CD14-positive monocyte (primary cell): ENCODE measurements around the gene PLK3. TPM values are rescaled to one million over a fixed set of nuclear protein-coding genes. Genes with fewer than 3 reads are reported as not detected.

ENCODE experiments used
- DNase-seq, 3 donors: peaks; one replicate each; pipeline ENCODE4 v3.0.0-alpha.2; 2011 to 2022
- H2AFZ ChIP-seq: 2 replicates; pipeline ENCODE4 v1.6.0; 2012; ENCODE audit warnings: mild to moderate bottlenecking, low read depth, low read length, inconsistent platforms; ENCODE audit not compliant: insufficient read depth, poor library complexity, severe bottlenecking
- H3K27ac ChIP-seq, 2 donors: 1 replicate in 1 of 2; 2 replicates in 1 of 2; pipeline ENCODE4 v1.5.1; 2012 to 2013; ENCODE audit warnings: low read length in 2 of 2, control low read depth in 1 of 2, inconsistent platforms in 1 of 2, low read depth in 1 of 2, mild to moderate bottlenecking in 1 of 2
- H3K27me3 ChIP-seq, 2 donors: one replicate each; pipeline versions ENCODE4 v1.6.0 to v1.6.1; 2011 to 2013; ENCODE audit warnings: low read length in 2 of 2; ENCODE audit not compliant: control insufficient read depth in 2 of 2, insufficient read depth in 2 of 2
- H3K36me3 ChIP-seq, 2 donors: replicated peaks in 1 of 2; 1 replicate in 1 of 2; 2 replicates in 1 of 2; pipeline versions ENCODE4 v1.5.1 to v1.6.1; 2012 to 2013; ENCODE audit warnings: low read length in 2 of 2, control low read depth in 1 of 2, inconsistent platforms in 1 of 2, mild to moderate bottlenecking in 1 of 2; ENCODE audit not compliant: insufficient read depth in 2 of 2, control insufficient read depth in 1 of 2
- H3K4me1 ChIP-seq, 2 donors: 1 replicate in 1 of 2; 2 replicates in 1 of 2; pipeline versions ENCODE4 v1.5.1 to v1.6.1; 2012 to 2013; ENCODE audit warnings: low read length in 2 of 2, control low read depth in 1 of 2, inconsistent platforms in 1 of 2, mild to moderate bottlenecking in 1 of 2, moderate library complexity in 1 of 2; ENCODE audit not compliant: insufficient read depth in 2 of 2, control insufficient read depth in 1 of 2
- H3K4me2 ChIP-seq: replicated peaks from 2 replicates; pipeline ENCODE3; 2012; ENCODE audit warnings: low read length, moderate library complexity, mild to moderate bottlenecking; ENCODE audit not compliant: poor library complexity, severe bottlenecking; ENCODE audit errors: extremely low read depth
- H3K4me3 ChIP-seq, 3 experiments: fragments of 200-600 bp in 1 of 3; sonication (generic) in 1 of 3; replicated peaks in 1 of 3; 1 replicate in 2 of 3; 2 replicates in 1 of 3; pipeline ENCODE4 v1.5.1; 2011 to 2013; ENCODE audit warnings: low read length in 3 of 3, mild to moderate bottlenecking in 3 of 3, control low read depth in 2 of 3, low read depth in 2 of 3, inconsistent platforms in 1 of 3, moderate library complexity in 1 of 3
- H3K79me2 ChIP-seq: 2 replicates; pipeline ENCODE4 v1.6.0; 2012; ENCODE audit warnings: mild to moderate bottlenecking, control low read depth, inconsistent platforms, low read length, moderate library complexity; ENCODE audit not compliant: insufficient read depth
- H3K9ac ChIP-seq: 2 replicates; pipeline ENCODE4 v1.6.0; 2017; ENCODE audit warnings: low read length, mild to moderate bottlenecking; ENCODE audit not compliant: insufficient read depth, poor library complexity, severe bottlenecking
- H3K9me3 ChIP-seq, 2 donors: replicated peaks in 1 of 2; 1 replicate in 1 of 2; 2 replicates in 1 of 2; pipeline versions ENCODE4 v1.5.1 to v1.6.1; 2012 to 2013; ENCODE audit warnings: low read length in 2 of 2, control low read depth in 1 of 2; ENCODE audit not compliant: control insufficient read depth in 1 of 2, insufficient read depth in 1 of 2
- H4K20me1 ChIP-seq: 2 replicates; pipeline ENCODE4 v1.6.0; 2012; ENCODE audit warnings: mild to moderate bottlenecking, low read length, control low read depth, moderate library complexity; ENCODE audit not compliant: insufficient read depth
- H3K27ac Mint-ChIP-seq, 7 donors: one replicate each; pipeline ENCODE4 v1.8.0; 2020; ENCODE audit warnings: mild to moderate bottlenecking in 7 of 7, mixed read lengths in 7 of 7, moderate library complexity in 6 of 7, inconsistent platforms in 2 of 7
- H3K27me3 Mint-ChIP-seq, 3 donors: one replicate each; pipeline ENCODE4 v1.8.0; 2021 to 2022; ENCODE audit warnings: low read depth in 3 of 3, mild to moderate bottlenecking in 3 of 3, mixed read lengths in 3 of 3, moderate library complexity in 3 of 3, inconsistent platforms in 1 of 3
- H3K36me3 Mint-ChIP-seq, 2 donors: one replicate each; pipeline ENCODE4 v1.8.0; 2020; ENCODE audit warnings: mixed read lengths in 2 of 2, inconsistent platforms in 1 of 2, mild to moderate bottlenecking in 1 of 2
- H3K4me1 Mint-ChIP-seq: one replicate; pipeline ENCODE4 v1.8.0; 2020; ENCODE audit warnings: mild to moderate bottlenecking, mixed read lengths
- H3K4me3 Mint-ChIP-seq, 2 donors: one replicate each; pipeline ENCODE4 v1.8.0; 2020; ENCODE audit warnings: mild to moderate bottlenecking in 2 of 2, mixed read lengths in 2 of 2, moderate library complexity in 1 of 2
- H3K9me3 Mint-ChIP-seq, 7 donors: one replicate each; pipeline ENCODE4 v1.8.0; 2020 to 2022; ENCODE audit warnings: mixed read lengths in 7 of 7, mild to moderate bottlenecking in 6 of 7, moderate library complexity in 6 of 7, inconsistent platforms in 2 of 7
- WGBS: methylation state at CpG from one replicate; pipeline ENCODE4 v1.1.5; 2013; ENCODE audit warnings: missing lambda C conversion rate; ENCODE audit not compliant: insufficient coverage; 5-methylcytosine and 5-hydroxymethylcytosine counted together
- intact Hi-C, 2 donors: fragments of 100-400 bp; cut with micrococcal nuclease; formaldehyde crosslinking; loops; one replicate each; pipeline versions ENCODE4 v1.15.0 to v1.15.1; 2023
- polyA plus RNA-seq, 3 donors: library from polyadenylated mRNA; depleted of rRNA in 1 of 3; unstranded in 2 of 3; stranded (reverse) in 1 of 3; fragments of 300-500 nt in 2 of 3; fragments of >200 nt in 1 of 3; fragmentation: Illumina TruSeq in 2 of 3; gene quantifications; 1 replicate in 2 of 3; 2 replicates in 1 of 3; pipeline ENCODE4 v1.2.3, GENCODE V29; 2012 to 2021
- TF ChIP-seq, protein P1 (sequence below): fragments of 200-600 bp; IDR thresholded peaks from one replicate; pipeline ENCODE4 v1.8.0; 2022; ENCODE audit warnings: antibody characterized with exemption, mild to moderate bottlenecking

Gene PLK3
- polyA plus RNA-seq, 3 donors: 15.8 to 285 (median 28.1) TPM

DNA sequence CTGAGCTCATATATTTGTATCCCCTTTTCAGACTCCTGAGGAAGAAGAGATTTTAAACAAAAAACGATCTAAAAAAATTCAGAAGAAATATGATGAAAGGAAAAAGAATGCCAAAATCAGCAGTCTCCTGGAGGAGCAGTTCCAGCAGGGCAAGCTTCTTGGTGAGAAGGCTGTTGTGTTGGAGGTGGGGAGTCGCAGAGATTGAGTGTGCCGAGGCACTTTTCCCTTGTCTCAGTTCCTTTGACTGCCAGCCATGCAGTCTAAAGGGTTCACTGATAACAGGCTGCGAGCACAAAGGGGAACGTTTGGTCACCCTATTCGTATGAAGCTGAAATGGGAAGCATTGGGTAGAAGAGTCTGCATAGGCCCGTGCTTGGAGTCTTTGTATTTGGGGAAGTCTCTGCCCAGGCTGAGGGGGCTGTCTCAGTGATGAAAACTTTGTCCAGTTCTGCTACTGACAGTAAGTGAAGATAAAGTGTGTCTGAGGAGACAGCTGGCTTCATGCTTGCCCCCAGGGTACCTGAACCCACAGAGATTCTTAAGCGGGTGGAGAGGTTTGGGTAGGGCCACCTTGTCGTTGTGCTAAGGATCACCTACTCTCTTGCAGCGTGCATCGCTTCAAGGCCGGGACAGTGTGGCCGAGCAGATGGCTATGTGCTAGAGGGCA lies 22.1 kb upstream of the PLK3 start:
- Mint-ChIP-seq H3K9me3 (no peaks in the 10 kb centered on the region), H3K27ac (peak overlapping the region; percentile 30 to 79 (median 66)), H3K4me1 (peaks cover 34% of the 10 kb centered on the region), H3K4me3 (no peak overlapping the region), H3K27me3 (peaks cover 0 to 3% (median 0%) of the 10 kb centered on the region in 3 donors), H3K36me3 (peaks cover 46 to 57% of the 10 kb centered on the region in 2 donors)
- Histone ChIP-seq H3K4me1 (peaks cover 23 to 31% of the 10 kb centered on the region in 2 donors), H3K9me3 (no peaks in the 10 kb centered on the region), H3K36me3 (peaks cover 32 to 54% of the 10 kb centered on the region in 2 donors), H3K4me3 (no peak overlapping the region), H3K4me2 (no peak overlapping the region), H3K79me2 (peaks cover 34% of the 10 kb centered on the region), H4K20me1 (peaks cover 45% of the 10 kb centered on the region), H3K27ac (peak overlapping the region in 1 of 2 donors; percentile 93), H3K27me3 (no peaks in the 10 kb centered on the region), H2AFZ (no peak overlapping the region), H3K9ac (no peak overlapping the region)
- TF ChIP-seq, protein P1, sequence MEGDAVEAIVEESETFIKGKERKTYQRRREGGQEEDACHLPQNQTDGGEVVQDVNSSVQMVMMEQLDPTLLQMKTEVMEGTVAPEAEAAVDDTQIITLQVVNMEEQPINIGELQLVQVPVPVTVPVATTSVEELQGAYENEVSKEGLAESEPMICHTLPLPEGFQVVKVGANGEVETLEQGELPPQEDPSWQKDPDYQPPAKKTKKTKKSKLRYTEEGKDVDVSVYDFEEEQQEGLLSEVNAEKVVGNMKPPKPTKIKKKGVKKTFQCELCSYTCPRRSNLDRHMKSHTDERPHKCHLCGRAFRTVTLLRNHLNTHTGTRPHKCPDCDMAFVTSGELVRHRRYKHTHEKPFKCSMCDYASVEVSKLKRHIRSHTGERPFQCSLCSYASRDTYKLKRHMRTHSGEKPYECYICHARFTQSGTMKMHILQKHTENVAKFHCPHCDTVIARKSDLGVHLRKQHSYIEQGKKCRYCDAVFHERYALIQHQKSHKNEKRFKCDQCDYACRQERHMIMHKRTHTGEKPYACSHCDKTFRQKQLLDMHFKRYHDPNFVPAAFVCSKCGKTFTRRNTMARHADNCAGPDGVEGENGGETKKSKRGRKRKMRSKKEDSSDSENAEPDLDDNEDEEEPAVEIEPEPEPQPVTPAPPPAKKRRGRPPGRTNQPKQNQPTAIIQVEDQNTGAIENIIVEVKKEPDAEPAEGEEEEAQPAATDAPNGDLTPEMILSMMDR: no peak
- DNase-seq: no peak
- 49% methylated on average over 8 of the region's 13 CpGs for WGBS
- intact Hi-C loops: loop anchor here (5.0 to 10.0 kb wide), 4 partner anchors 36 to 524 kb away; partner anchors contain the start of gene EIF2B3 (in 1 of the 2)

DNA sequence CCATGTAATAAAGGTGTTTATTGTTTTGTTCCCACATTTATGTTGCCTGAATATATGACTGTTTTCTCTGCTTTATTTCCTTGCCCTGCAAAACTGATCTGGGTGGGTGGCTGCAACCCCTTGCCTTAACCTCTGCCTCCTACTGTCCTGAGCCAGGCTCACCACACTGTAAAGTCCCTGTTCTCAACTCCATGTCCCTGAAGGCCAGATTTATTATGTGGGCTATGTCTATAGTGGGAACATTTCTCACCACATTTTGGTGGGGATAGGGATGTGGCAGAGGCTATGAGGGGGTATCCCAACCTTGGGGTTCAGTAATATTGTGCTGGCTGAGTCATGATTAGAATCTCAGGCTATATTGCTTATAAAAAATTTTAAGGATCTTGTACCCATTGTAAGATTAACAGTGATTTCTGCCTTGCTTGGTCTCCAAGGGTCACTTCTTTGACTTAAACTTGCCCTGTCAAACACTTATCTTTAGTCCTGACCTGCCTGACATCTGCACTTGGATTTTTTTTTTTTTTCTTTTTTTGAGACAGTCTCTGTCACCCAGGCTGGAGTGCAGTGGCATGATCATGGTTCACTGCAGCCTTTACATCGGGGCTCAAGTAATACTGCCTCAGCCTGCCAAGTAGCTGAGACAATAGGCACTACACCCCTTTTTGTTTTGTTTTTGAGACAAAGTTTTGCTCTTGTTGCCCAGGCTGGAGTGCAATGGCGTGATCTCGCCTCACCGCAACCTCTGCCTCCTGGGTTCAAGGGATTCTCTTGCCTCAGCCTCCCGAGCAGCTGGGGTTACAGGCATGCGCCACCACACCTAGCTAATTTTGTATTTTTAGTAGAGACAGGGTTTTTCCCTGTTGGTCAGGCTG lies 21.2 kb upstream of the PLK3 start:
- no peak overlapping the region for H3K4me3 Mint-ChIP-seq
- peaks cover 0 to 3% (median 0%) of the 10 kb centered on the region in 3 donors for H3K27me3 Mint-ChIP-seq
- TF ChIP-seq, protein P1: no peak
- Histone ChIP-seq H3K36me3 (peaks cover 32 to 54% of the 10 kb centered on the region in 2 donors), H3K4me3 (no peak overlapping the region), H3K9ac (no peak overlapping the region), H3K9me3 (no peaks in the 10 kb centered on the region), H3K27me3 (no peaks in the 10 kb centered on the region), H3K4me1 (peaks cover 27 to 37% of the 10 kb centered on the region in 2 donors), H3K27ac (no peak overlapping the region), H3K4me2 (no peak overlapping the region), H4K20me1 (peaks cover 45% of the 10 kb centered on the region), H3K79me2 (peaks cover 34% of the 10 kb centered on the region), H2AFZ (no peak overlapping the region)
- peaks cover 39% of the 10 kb centered on the region for H3K4me1 Mint-ChIP-seq
- intact Hi-C loops: loop anchor here (5.0 to 10.0 kb wide), 4 partner anchors 37 to 523 kb away; partner anchors contain the start of gene EIF2B3 (in 1 of the 2)
- DNase-seq: no peak
- H3K36me3 Mint-ChIP-seq: peaks cover 52 to 57% of the 10 kb centered on the region in 2 donors
- WGBS: 96% methylated on average over 5 of the region's 6 CpGs
- no peaks in the 10 kb centered on the region for H3K9me3 Mint-ChIP-seq
- peak overlapping the region in 6 of 7 donors; percentile 27 to 75 (median 52) for H3K27ac Mint-ChIP-seq
